Body of pancreas (tissue), 4 donors: ENCODE results near the gene IFNA14.

Source experiments
- CTCF ChIP-seq, 7 experiments: fragments of 450-650 bp in 4 of 7; fragments of 200-600 bp in 3 of 7; sonication (generic) in 3 of 7; IDR thresholded peaks; one replicate each; pipeline ENCODE4 v1.5.1; 2016 to 2019; ENCODE audit warnings: antibody characterized with exemption in 7 of 7
- POLR2A ChIP-seq, 3 donors: fragments of 450-650 bp; IDR thresholded peaks; one replicate each; pipeline ENCODE4 v1.6.1; 2016; ENCODE audit warnings: antibody characterized with exemption in 3 of 3, mild to moderate bottlenecking in 2 of 3

GRCh38 chr9:21251638-21252037 lies 11.8 kb upstream of the IFNA14 start:
- TF ChIP-seq CTCF (IDR thresholded peaks at IDR 0.05) = no peak
- TF ChIP-seq POLR2A (IDR thresholded peaks at IDR 0.05) = no peak
